ENCODE data around the gene TPRG1L.

Gene TPRG1L

DNA sequence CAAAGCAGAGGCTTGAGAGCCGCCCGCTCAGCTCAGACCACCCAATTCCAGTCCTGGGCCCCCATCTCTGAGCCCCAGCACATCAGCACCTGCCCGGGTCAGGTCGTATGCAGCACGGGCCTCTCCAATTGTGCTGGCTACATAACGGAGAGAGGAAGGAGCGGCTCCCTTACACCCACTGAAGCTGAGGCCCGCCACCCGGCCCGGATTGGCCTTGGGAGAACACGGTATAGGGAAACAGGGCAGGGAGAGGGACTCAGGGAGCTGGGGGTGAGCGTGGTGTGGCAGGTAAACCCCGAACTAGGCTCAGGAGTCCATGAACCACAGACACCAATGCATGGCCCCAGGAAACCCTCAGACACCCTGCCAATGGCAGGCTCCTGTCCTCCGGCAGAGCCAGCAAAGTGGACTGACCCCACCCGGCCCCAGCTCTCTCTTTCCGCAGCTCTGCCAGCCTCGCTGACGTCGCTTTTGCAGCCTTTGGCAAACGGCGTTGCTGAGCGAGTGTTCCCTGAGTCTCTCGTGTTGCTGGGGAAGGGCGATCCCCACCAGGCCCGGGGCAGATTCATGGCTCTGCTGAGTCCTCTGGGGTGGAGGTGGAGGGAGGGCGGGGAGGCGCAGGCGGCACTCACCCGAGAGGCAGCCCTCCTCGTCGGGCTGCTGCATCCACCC, 30.0 kb upstream of the TPRG1L start:
- no peak for DNase-seq

DNA sequence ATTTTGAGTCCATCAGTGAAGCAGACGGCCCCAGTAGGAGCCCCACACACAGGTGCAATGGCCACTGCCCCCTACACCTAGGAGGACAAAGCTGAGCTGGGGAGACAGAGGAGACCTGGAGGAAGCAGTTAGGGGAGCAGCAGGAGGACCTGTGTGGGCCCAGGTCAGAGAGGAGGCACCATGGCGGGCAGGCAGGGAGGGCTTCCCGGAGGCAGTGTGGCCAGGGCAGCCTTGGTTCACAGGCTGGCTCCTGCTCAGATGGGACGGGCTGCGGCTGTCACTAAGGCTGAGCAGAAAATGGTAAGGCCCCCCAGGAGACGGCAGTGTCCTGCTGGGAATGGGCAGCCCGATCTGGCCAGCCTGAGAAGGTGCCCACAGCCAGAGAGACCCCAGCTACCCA, 28.9 kb upstream of the TPRG1L start:
- no peak for DNase-seq

DNA sequence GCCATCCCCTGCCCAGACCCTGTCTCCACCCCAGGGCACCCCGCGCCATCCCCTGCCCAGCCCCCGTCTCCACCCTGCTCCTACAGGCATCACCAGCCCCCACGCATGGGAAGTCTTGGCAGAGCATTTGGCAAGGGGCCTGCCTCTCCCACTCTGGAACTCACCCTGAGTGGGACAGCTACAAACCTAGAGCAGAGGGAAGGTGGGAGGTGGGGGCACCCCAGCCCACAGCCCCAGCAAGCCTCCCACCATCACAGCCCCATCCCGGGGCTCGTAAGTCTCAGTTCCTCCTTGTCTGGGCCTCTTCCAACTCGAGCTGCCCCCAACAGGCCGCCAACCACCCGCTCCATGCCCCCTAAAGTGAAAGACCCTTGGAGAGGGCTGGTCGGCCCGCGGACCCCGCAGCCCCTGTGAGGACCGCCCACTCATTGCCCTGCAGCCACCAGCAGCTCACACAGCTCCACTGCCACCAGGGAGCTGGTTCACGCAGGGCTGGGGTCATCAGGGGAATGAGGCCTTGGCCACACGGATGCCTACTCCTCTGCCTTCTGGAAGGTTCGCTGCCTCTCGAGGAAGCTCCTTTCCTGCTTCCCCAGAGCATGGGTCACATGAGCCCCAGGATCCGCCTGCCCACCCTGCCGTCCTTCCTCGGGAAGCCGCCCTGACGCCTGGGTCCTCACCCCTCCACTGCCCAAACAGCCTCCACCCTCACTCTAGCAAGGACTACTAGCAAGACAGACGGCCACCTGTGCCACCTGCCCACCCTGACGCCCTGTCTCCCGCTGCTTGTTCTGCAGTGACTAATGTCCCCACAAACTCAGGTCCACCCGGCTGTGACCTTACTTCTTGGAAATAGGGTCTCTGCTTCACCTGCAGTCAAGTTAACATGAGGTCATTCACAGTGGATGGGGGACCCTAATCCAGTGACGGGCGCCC, 27.9 kb upstream of the TPRG1L start:
- no peak for DNase-seq

DNA sequence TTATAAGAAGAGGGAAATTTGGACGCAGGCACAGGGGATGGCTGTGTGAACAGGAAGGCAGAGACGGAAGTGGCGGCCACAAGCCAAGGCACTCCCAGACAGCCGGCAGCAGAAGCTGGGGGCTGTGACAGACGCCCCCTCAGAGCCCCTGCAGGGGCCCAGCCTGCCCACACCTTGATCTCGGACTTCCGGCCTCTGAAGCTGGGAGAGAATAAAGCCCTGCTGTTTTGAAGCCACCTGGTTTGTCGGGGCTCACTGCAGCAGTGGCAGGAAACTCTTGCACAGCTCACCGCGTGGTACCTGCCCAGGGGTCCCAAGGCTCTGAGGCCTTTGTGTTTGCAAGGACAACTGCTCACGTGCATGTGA, 27.2 kb upstream of the TPRG1L start:
- no peak for DNase-seq

DNA sequence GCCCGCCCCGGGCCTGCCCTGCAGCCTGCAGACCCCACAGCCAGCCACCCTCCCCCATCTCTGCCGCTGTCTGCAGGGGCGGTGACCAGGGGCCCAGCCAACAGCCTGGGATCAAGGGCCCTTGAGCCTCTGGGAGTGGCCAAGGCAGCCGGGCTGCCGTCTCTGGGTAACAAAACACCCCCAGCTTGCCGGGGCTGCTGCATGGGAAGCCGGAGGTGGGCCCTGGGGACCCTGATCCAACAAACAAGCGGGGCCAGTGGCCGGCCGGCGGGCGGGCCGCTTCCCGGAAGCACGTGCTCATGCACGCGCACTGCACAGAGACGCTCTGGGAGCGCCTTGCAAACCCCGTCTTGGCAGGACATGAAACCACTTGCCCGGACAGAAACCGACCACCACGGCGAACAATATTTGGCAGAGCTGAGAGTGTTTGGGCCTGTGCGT, 26.7 kb upstream of the TPRG1L start:
- DNase-seq, result no peak

DNA sequence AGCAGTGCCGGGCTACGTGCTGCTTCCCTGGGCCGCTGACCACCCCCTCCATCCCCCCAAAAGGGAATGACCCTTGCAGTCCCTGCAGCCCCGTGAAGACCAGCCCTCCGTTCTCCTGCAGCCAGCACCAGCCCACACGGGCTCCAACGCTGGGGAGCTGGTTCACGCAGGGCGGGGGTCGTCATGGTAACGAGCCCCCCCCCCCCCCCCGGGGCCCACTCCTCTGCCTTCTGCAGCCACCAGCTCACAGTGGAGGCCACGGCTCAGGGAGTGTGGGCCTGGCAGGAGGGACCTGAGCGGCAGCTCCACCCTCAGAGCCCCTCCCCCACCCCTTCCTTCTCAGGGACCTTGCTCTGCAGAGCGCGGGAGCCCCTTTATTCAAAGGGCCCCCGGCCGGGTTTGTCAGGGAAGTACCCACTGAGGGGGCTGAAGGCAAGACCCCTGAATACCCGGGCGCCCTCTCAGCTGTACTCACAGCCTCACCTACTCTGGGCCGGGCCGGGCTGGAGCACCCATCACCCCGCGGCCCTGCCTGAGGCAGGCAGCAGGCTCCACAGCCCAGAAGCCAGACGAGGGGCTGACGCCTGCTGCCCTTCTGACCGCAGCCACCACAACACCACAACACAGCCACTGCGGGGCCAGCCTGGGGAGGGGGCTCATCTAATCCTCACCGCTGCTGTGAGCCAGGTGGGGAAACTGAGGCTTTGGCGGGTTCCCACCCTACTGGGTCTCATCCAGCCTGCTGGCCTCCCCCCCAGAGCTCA, 26.1 kb upstream of the TPRG1L start:
- DNase-seq, result no peak

DNA sequence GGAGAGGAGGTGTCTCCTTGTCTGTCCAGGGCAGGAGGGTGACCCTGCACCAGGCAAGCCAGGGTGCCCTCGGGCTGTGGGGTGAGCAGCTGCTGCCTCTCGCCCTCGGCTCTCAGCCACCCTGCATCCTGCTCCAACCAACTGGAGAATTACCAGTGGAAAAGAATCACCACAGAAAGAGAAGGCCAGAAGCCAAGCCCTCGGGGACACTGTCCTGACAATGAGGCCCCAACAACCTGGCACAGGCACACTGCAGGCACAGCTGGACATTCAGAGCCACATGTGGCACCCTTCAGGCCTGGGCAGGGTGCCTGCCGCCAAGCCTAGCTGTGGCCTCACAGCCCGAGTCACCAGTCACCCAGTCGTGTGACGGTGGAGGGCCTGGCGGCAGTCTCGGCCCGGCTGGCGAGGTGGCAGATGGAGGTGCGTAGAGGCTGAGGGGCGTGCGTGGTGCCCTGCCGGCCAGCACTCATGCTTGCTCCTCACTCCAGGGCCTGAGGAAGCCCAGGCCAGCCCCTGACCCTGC, 25.5 kb upstream of the TPRG1L start:
- DNase-seq, result no peak

DNA sequence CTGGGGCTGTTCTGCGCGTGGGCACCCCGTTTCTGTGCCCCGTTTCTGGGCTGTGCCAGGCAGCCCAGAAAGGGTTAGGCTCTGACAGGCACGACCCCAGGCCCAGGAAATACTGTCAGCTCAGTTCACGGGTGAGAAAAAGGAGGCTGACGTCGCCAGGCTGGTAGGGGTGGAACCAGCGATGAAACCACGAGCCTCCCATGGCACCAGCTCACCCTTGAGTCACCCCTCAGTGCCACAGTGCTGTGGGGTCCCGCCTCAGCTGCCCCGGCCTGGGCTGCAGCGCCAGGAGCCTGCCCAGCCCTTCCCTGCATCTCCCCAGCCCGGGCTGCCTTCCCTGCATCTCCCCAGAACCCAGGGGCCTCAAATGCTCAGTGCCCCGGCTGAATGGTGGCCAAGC, 25.0 kb upstream of the TPRG1L start:
- no peak for DNase-seq

DNA sequence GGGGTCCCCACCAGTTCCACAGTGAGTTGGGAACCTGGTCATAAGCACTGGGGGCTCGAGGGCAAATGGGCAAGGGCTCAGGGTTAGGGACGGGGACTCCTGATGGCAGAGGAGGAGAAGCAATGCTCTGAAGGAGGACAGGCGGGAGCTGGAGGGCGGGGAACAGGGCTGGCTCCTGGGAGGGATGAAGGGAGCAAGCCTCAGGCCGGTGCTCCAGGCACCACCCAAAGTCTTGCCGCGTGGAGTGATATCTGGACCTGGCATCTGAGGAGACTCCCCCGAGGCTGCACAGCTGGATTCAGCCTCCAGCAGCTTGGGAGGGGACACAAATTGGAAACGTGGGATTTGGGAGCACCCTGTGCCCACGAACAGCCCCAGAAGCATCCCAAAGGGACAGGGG, 24.5 kb upstream of the TPRG1L start:
- no peak for DNase-seq

DNA sequence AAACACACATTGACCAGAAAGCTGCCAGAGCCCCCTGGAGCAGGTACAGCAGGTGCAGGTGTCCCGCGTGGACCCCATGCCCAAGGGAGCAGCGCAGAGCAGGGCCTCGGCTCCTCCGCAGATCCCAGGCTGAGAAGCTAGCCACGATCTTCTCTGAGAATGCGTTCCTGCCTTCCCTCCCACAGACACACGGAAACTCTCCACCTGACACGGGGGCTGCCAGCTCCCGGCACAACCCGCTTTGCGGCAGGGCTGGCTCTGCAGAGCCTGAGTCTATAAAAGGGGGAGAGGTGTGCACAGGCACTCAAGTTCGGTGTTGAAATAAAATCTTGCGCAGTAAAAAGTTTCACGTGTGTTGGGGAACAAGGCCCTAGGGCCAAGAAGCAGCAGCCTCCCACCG, 23.1 kb upstream of the TPRG1L start:
- DNase-seq, result no peak

DNA sequence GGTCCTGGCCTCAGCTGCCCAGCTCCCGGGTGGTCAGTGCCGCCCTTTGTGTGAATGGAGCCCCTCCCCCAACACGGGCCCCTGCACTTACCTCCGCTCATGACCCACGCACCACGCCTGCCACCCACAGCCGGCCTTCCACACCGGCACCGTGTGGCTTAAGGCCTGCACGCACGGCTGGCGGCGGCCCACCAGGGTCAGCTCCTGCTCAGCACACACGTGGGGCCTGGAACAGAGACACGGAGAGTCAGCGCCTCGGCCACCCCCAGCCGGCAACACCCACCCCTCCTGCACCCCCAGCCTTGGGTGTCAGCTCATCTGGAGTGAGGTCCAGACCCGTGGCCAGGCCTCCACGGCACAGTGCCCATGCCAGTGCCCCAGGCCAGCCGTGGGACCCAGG, 22.4 kb upstream of the TPRG1L start:
- DNase-seq, result no peak

DNA sequence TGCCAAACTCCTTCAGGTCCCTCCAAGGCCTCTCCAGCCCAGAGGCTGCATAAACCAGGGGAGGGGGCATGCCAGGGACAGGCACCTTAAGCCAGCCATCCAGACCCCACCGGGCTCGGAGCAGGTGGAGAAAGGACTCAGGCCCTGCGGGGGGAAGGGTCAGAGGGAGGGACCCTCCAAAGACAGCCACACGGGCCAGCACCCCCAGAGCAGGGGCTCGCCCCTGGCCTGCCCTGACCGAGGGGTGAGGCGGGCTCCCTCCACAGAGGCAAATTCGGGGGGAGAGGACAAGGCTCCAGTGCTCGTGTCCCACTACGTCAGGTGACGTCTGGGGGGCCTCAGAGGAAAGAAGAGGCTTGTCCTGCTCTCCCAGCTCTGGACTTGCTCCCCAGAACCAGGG, 21.7 kb upstream of the TPRG1L start:
- no peak for DNase-seq

DNA sequence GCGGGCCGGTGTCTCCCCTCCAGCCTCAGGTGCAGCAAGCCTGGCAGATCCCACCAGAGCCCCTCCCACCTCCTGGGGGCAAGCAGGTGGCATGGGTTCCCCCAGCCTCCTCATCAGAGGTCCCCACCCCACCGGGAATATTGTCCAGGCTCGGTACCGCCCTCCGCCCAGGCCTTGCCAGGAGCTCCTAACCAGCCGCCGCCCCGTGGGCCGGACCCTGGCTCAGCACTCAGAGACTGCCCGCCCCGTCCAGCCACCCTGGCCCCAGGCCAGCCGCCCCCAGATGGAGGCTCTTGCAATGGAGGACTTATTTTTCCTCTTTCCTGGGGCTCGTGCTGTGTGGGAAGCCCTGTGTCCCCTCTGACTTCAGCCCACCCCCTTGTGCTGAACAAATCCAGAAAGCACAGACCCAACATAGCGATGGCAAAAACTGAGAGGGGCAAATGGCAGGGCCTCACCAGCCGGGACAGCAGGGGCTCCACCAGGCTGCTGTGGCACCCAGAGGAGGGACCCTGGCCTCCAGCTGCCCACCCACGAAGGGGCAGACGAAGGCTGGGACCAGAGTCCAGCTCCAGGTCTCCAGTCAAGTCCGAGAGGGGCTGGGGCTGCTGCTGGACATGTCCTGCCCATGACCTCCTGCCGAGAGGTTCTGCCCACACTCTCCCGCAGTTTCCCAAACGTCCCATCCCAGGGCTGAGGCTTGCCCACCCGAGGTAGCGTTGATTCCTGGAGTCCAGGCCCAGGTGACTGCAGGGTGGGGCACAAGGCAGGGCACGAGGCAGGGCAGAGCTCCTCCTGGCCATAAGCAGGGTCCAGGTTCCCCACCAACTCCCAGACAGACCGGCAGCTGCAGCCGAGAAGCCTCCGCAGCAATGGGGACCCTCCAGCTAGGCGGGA, 21.0 kb upstream of the TPRG1L start:
- DNase-seq, result no peak

DNA sequence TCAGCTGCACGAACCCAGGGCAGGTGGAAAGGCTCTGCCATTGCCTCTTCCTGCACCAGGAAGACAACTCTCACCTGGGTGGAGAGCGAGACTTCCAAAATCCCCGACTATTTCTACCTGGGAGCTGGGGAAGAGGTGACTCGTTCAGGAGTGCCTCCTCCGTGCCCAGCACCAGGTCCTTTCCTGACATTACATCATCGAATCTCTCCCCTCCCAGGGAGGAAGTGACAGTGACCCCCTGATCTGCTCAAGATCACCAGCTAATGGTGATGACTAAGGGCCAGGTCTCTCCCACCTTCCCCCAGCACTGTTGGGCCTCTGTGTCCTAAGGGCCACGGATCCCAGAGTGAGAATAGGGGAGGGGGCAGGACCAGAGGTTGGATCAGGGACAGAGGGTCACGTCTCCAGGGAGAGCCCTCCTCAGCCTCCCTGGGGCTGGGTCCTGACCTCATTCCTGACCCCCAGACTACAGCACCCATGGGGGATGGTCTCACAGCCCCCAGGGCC, 20.3 kb upstream of the TPRG1L start:
- no peak for DNase-seq

DNA sequence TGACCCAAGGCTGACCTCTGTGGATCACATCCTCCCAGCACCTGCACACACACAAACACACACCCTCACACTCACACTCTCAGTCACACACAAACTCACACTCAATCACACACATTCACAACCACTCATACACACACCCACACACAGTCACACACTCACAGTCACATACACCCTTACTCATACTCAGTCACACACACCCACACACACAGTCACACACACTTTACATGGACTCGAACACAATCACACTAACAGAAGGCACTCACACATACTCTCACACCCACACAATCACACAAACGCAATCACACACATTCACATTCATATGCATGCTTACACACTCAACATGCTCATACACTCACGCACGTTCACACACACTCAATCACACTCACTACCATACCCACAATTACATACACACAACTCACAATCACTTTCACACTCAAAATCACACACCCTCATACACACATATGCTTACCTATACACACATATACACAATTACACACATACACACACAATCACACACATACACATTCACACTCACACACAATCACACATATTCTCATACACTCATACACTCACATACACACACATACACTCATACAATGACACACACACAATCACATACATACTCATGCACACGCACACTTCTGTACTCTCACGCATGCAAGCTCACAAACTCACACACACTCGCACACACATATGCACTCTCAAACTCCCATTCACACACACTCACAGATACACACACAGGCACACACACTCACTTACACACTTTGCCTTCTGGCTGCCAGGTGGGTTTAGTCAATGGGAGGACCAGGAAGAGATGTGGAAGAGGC, 19.6 kb upstream of the TPRG1L start:
- DNase-seq, result no peak

DNA sequence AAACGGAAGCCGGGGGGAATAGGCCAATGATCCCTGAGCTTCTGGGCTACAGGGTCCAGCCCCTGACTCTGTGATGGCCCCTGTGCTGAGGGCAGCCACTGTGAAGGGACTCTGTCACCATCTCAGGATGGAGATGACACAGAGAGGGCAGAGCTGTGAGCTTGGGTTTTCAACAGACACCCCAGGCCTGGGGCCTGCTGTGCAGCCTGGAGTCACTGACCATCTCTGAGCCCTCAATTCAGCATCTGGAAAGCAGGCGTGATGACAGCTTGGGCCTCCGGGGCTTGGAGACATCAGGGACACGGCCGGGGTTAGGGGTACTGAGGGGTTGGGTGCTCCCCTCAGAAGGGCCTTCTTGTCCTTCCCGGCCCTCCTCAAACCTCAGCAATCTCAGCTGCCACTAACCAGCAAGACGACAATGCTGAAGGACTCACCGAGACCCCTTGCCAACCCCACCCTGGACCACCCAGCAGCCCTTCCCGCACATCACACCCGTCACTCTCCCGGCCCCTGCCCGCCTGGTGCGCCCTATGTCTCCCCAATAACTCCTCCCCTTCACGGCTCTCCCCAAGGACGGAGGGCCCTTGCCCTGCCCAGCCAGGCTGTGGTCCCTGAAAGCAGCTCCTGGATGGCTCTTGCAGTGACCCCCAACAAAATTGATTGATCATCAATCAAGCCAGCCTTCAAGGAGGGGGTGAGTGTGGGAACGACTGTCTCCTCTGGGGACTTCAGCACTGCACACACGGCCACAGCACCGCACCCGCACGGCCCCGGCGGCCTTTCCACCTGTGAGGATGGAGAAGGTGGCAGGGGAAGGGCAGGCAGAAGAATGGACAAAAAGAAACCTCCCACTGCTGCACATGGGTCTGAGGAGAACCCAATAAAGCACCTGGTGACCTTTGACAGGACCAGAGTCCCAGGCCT, 17.8 kb upstream of the TPRG1L start:
- DNase-seq, result no peak

DNA sequence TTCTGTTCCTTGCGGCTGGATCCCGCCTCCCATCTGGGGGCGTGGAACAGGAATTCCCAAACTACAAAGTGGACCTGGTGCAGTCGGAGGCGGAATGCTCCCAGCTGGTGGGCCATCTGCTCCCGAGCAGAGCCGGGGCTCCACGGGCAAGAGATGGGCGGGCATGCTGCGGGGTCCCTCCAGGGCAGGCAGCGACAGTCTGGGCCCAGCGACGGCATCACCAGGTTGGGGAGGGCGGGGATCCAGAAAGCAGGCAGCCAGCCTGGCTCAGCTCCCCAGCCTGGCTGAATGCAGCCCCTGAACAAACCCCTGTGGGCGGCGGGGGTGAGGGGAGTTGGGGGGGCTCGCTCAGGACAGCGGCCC, 17.1 kb upstream of the TPRG1L start:
- DNase-seq, result no peak

DNA sequence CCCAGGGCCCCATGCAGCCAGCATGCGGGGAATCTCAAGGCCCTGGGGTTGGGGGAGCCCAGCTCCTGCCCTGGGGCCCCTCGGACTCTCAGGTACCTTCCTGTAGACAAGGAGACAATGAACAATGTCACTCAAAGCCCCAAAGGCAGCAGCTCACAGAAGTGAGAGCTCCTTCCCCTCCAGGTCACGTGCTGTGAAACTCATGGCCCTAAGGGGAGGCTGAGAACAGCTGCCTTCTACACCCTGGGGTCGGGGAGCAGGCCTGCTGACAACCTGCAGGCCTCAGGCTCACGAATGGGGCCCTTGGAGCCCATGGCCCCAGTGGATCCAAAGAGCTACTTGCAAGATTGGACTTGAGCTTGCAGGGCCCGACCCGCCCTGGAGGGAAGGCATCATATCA, 16.7 kb upstream of the TPRG1L start:
- DNase-seq, result no peak

DNA sequence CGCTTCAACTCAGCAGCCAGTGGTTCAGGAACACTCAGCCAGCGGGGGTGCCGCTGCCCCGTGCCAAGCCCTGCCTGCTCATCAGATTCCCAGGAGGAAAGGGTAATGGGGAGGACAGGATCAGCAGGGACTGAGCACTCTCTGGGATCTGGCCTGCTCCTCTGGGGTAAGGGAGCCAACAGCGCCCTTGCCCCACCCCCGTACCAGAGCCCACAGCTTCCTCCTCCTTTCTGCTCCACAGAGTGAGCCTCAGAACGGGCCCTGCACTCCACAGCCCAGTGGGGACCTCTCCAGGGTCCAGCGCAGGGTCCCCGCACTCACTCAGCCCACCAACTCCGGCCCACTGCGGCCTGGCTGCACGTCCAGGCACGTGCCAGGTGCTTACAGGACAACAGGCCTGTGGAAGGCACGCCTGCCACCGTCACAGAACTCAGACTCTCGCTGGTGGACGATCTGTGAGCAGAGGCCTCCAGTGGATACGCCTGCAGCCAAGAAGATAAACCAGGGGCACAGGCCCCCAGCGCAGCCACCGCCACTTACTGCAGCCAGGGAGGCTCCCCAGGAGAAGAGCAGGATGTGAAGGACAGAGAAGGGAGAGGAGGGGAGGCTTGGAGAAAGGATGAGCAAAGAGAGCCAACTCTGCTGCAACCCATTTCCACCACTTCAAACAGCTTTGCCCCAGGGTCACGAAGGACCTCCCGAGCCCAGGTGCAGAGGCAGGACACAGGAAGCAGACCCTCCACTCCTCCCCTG, 15.6 kb upstream of the TPRG1L start:
- no peak for DNase-seq

All from HCEC 1CT (cell line).